HCT116 (cell line): ENCODE results near the gene SRPK2. TPM values are rescaled to one million over a fixed set of nuclear protein-coding genes. Genes with fewer than 3 reads are reported as not detected.

Experiments
- ATAC-seq: fragments of 200-7000 bp; cut with Tn5 transposase; 2 replicates; pipeline ENCODE4 v1.9.1; 2020; ENCODE audit warnings: mild to moderate bottlenecking, moderate library complexity
- BruUV-seq: library from RNA; stranded (reverse); fragments of 400-500 nt; replicated peaks from 2 replicates; lab custom pipeline; 2021; lab: Mats Ljungman, UMichigan
- CTCF ChIA-PET: fragments of 300-600 bp; sonication (Branson Sonifier 250); formaldehyde crosslinking; loops from one replicate; lab custom pipeline; 2021; ENCODE audit warnings: antibody characterized with exemption; lab: Charles Lee
- POLR2A ChIA-PET: fragments of 300-600, 350-600 bp; sonication (Branson Sonifier 250); formaldehyde crosslinking; loops from one replicate; lab custom pipeline; 2021; ENCODE audit warnings: antibody characterized with exemption; lab: Charles Lee
- RAD21 ChIA-PET, 2 experiments: fragments of 300-600 bp; sonication (Branson Sonifier 250); formaldehyde crosslinking; loops; one replicate each; lab custom pipeline; 2023; ENCODE audit warnings: low total read pairs in 2 of 2; ENCODE audit not compliant: uncharacterized antibody in 2 of 2, unreplicated experiment in 2 of 2, low non-redundant PET in 1 of 2; lab: Charles Lee
- DNase-seq: peaks from one replicate; pipeline ENCODE4 v3.0.0-alpha.2; 2010; ENCODE audit warnings: low read depth, low spot score
- H2AFZ ChIP-seq: fragments of 200-600 bp; shearing (Covaris generic), sonication (generic); 2 replicates; pipeline ENCODE4 v1.6.1; 2017; ENCODE audit warnings: low read depth, mixed run types, mixed read lengths, antibody characterized with exemption, low read length; ENCODE audit not compliant: poor library complexity, severe bottlenecking
- H3K27ac ChIP-seq: 2 replicates; pipeline ENCODE4 v1.5.1; 2012; ENCODE audit warnings: low read depth, low read length
- H3K27me3 ChIP-seq: fragments of 200-600 bp; sonication (generic); 2 replicates; pipeline ENCODE4 v1.6.1; 2016; ENCODE audit warnings: mixed run types, low read length, mixed read lengths; ENCODE audit not compliant: insufficient read depth
- H3K36me3 ChIP-seq, 2 experiments: fragments of 200-500 bp in 1 of 2; fragments of 200-600 bp in 1 of 2; sonication (Bioruptor generic) in 1 of 2; sonication (generic) in 1 of 2; 2 replicates each; pipeline versions ENCODE4 v1.5.1 to v1.6.1; 2014 to 2016; ENCODE audit warnings: low read length in 2 of 2, inconsistent platforms in 1 of 2, mixed read lengths in 1 of 2, mixed run types in 1 of 2; ENCODE audit not compliant: insufficient read depth in 2 of 2, control insufficient read depth in 1 of 2
- H3K4me1 ChIP-seq, 2 experiments: fragments of 200-600 bp in 1 of 2; sonication (generic) in 1 of 2; 2 replicates each; pipeline versions ENCODE4 v1.5.1 to v1.6.1; 2012 to 2017; ENCODE audit warnings: low read length in 2 of 2, inconsistent platforms in 1 of 2, mild to moderate bottlenecking in 1 of 2, mixed read lengths in 1 of 2, mixed run types in 1 of 2, moderate library complexity in 1 of 2; ENCODE audit not compliant: insufficient read depth in 2 of 2, control insufficient read depth in 1 of 2
- H3K4me2 ChIP-seq: fragments of 200-600 bp; sonication (generic); 2 replicates; pipeline ENCODE4 v1.6.1; 2017; ENCODE audit warnings: mixed run types, low read length, mixed read lengths
- H3K4me3 ChIP-seq, 2 experiments: fragments of 200-600 bp in 1 of 2; sonication (generic) in 1 of 2; replicated peaks in 1 of 2; 2 replicates each; pipeline ENCODE4 v1.5.1; 2011 to 2016; ENCODE audit warnings: low read length in 2 of 2, control low read depth in 1 of 2, low read depth in 1 of 2, mild to moderate bottlenecking in 1 of 2, mixed read lengths in 1 of 2, mixed run types in 1 of 2
- H3K79me2 ChIP-seq: fragments of 200-600 bp; sonication (generic); 2 replicates; pipeline ENCODE4 v1.6.1; 2017; ENCODE audit warnings: mild to moderate bottlenecking, mixed run types, low read length, moderate library complexity, mixed read lengths; ENCODE audit not compliant: insufficient read depth
- H3K9ac ChIP-seq: fragments of 200-600 bp; sonication (generic); 2 replicates; pipeline ENCODE4 v1.6.1; 2016; ENCODE audit warnings: low read length, mixed read lengths
- H3K9me2 ChIP-seq: fragments of 200-600 bp; sonication (generic), shearing (Covaris generic); 2 replicates; pipeline ENCODE4 v1.6.1; 2017; ENCODE audit warnings: mixed run types, mild to moderate bottlenecking, moderate library complexity; ENCODE audit not compliant: insufficient read depth
- H3K9me3 ChIP-seq, 2 experiments: fragments of 200-500 bp in 1 of 2; fragments of 200-600 bp in 1 of 2; sonication (Bioruptor generic) in 1 of 2; sonication (generic) in 1 of 2; 2 replicates each; pipeline ENCODE4 v1.6.1; 2014 to 2017; ENCODE audit warnings: low read length in 2 of 2, mixed read lengths in 2 of 2, inconsistent platforms in 1 of 2, low read depth in 1 of 2, mild to moderate bottlenecking in 1 of 2, mixed run types in 1 of 2, moderate library complexity in 1 of 2; ENCODE audit not compliant: control insufficient read depth in 1 of 2, insufficient read depth in 1 of 2
- H4K20me1 ChIP-seq: fragments of 200-600 bp; sonication (generic), shearing (Covaris generic); 2 replicates; pipeline ENCODE4 v1.6.1; 2017; ENCODE audit warnings: mixed run types, mild to moderate bottlenecking, moderate library complexity; ENCODE audit not compliant: insufficient read depth
- ATF3 ChIP-seq: IDR thresholded peaks from 2 replicates; pipeline ENCODE4 v1.6.1; 2012
- CBX3 ChIP-seq: IDR thresholded peaks from 2 replicates; pipeline ENCODE4 v1.6.1; 2012; ENCODE audit warnings: low read depth
- CEBPB ChIP-seq: IDR thresholded peaks from 2 replicates; pipeline ENCODE4 v1.6.1; 2012; ENCODE audit warnings: low read depth
- CTCF ChIP-seq, 3 experiments: fragments of 200-600 bp in 1 of 3; sonication (generic) in 1 of 3; IDR thresholded peaks in 2 of 3; conservative IDR thresholded peaks in 1 of 3; 2 replicates each; pipeline ENCODE4 v1.5.1; 2012 to 2017; ENCODE audit warnings: low read depth in 2 of 3, low read length in 2 of 3, antibody characterized with exemption in 1 of 3, borderline replicate concordance in 1 of 3, control low read depth in 1 of 3, mild to moderate bottlenecking in 1 of 3, mixed read lengths in 1 of 3, mixed run types in 1 of 3, moderate library complexity in 1 of 3; ENCODE audit not compliant: insufficient read depth in 1 of 3
- EGR1 ChIP-seq: IDR thresholded peaks from 2 replicates; pipeline ENCODE4 v1.6.1; 2012; ENCODE audit warnings: low read depth
- ELF1 ChIP-seq: IDR thresholded peaks from 2 replicates; pipeline ENCODE4 v1.6.1; 2012; ENCODE audit warnings: low read depth, borderline replicate concordance
- EZH2 ChIP-seq: fragments of 200-600 bp; sonication (generic); IDR thresholded peaks from 2 replicates; pipeline ENCODE4 v1.6.1; 2017; ENCODE audit warnings: antibody characterized with exemption, mixed run types
- EZH2phosphoT487 ChIP-seq: fragments of 200-600 bp; IDR thresholded peaks from 2 replicates; pipeline ENCODE4 v1.6.1; 2018; ENCODE audit warnings: antibody characterized with exemption, borderline replicate concordance
- POLR2A ChIP-seq: IDR thresholded peaks from 2 replicates; pipeline ENCODE4 v1.7.0; 2011; ENCODE audit warnings: borderline replicate concordance; ENCODE audit not compliant: insufficient read depth, insufficient read length; ENCODE audit errors: extremely low read depth
- POLR2AphosphoS5 ChIP-seq: IDR thresholded peaks from 2 replicates; pipeline ENCODE4 v1.6.1; 2011; ENCODE audit warnings: mild to moderate bottlenecking, low read depth, low read length, moderate library complexity
- RAD21 ChIP-seq: IDR thresholded peaks from 2 replicates; pipeline ENCODE4 v1.6.1; 2012; ENCODE audit warnings: low read depth, mild to moderate bottlenecking
- REST ChIP-seq: IDR thresholded peaks from 2 replicates; pipeline ENCODE4 v1.6.1; 2012; ENCODE audit warnings: low read depth
- SIN3A ChIP-seq: IDR thresholded peaks from 2 replicates; pipeline ENCODE4 v1.6.1; 2012; ENCODE audit warnings: low read depth
- SP1 ChIP-seq: IDR thresholded peaks from 2 replicates; pipeline ENCODE4 v1.6.1; 2012; ENCODE audit warnings: low read depth
- SRF ChIP-seq: IDR thresholded peaks from 2 replicates; pipeline ENCODE4 v1.6.1; 2012; ENCODE audit warnings: low read depth
- YY1 ChIP-seq: IDR thresholded peaks from 2 replicates; pipeline ENCODE4 v1.6.1; 2011; ENCODE audit warnings: low read length, low read depth, moderate library complexity, mild to moderate bottlenecking; ENCODE audit not compliant: insufficient replicate concordance; ENCODE audit errors: extremely low read depth
- ZBTB33 ChIP-seq: IDR thresholded peaks from 2 replicates; pipeline ENCODE4 v1.6.1; 2011; ENCODE audit warnings: mild to moderate bottlenecking, low read length, moderate library complexity; ENCODE audit not compliant: insufficient replicate concordance; ENCODE audit errors: extremely low read depth
- ZNF274 ChIP-seq: fragments of 200-500 bp; sonication (Bioruptor generic); IDR thresholded peaks from 2 replicates; pipeline ENCODE4 v1.6.1; 2014; ENCODE audit warnings: mild to moderate bottlenecking, low read depth, low read length, inconsistent platforms
- intact Hi-C: fragments of 100-400 bp; cut with micrococcal nuclease; formaldehyde crosslinking; loops from 2 replicates; pipeline ENCODE4 v1.10.0; 2022
- total RNA-seq: library from RNA; stranded (reverse); gene quantifications from one replicate; pipeline ENCODE4 v1.2.1, GENCODE V29; 2021; ENCODE audit not compliant: unreplicated experiment

Gene SRPK2
- total RNA-seq, 1 experiment from 2014 or later, result 37.4 TPM

- no peak for TF ChIP-seq CTCF (IDR thresholded peaks at IDR 0.05 in 2 of 3, conservative IDR thresholded peaks at IDR 0.05 in 1 of 3; ENCODE audit: borderline replicate concordance in 1 of 3, insufficient read depth in 1 of 3, low read depth in 2 of 3, low read length in 2 of 3)
- no peak for TF ChIP-seq RAD21
- TF ChIP-seq CEBPB, result no peak
- no peak for TF ChIP-seq EGR1
- no peak for TF ChIP-seq POLR2A
- no peak for TF ChIP-seq SIN3A
- no peak for TF ChIP-seq CBX3
- TF ChIP-seq ELF1, result no peak
- no peak for TF ChIP-seq YY1
- TF ChIP-seq EZH2phosphoT487, result no peak
- no peak for TF ChIP-seq SP1
These were observed 179.3 kb downstream of the SRPK2 start (continued) for GRCh38 chr7:105209433-105209832.

GRCh38 chr7:105206985-105207384 is 181.7 kb downstream of the SRPK2 start:
- BruUV-seq, result no TSS peak

More at GRCh38 chr7:105206985-105207384, 181.7 kb downstream of the SRPK2 start:
- no peak overlapping the region for H3K9ac ChIP-seq
- H3K27ac ChIP-seq, result no peak overlapping the region
- no peak overlapping the region for H3K4me3 ChIP-seq
- H3K9me2 ChIP-seq, result no peaks in the 10 kb centered on the region
- peaks cover 36% of the 10 kb centered on the region for H3K79me2 ChIP-seq
- H4K20me1 ChIP-seq, result no peaks in the 10 kb centered on the region
- no peaks in the 10 kb centered on the region for H3K27me3 ChIP-seq
- no peaks in the 10 kb centered on the region for H3K9me3 ChIP-seq
- RAD21 ChIA-PET, result no interaction called here
- no peaks in the 10 kb centered on the region for H3K36me3 ChIP-seq
- TF ChIP-seq REST (no peak), SIN3A (no peak), ZNF274 (no peak), EZH2 (no peak), SRF (no peak), ZBTB33 (no peak), EGR1 (no peak), EZH2phosphoT487 (no peak), ATF3 (no peak), YY1 (no peak), POLR2AphosphoS5 (no peak), CBX3 (no peak)
- no peak overlapping the region for H2AFZ ChIP-seq
- intact Hi-C loops, result no loop called here
- no peaks in the 10 kb centered on the region for H3K4me1 ChIP-seq
- no peak overlapping the region for H3K4me2 ChIP-seq
- ATAC-seq, result no peak
- CTCF ChIA-PET, result no interaction called here
- DNase-seq, result no peak
- POLR2A ChIA-PET, result no interaction called here
